NOMO-1 treated with DMSO at 0.1 percent for 48 hours (cell line): Measurements from ENCODE around the gene ULK4.
"Not testable (repeated sequence)": the region's sequence is repeated elsewhere in the genome, so short reads cannot be mapped to it uniquely, and the experiment has no call there.

ENCODE experiments used
- DNase-seq: peaks from one replicate; lab custom pipeline; 2025; ENCODE audit not compliant: unreplicated experiment; lab: John Stamatoyannopoulos, UW

Gene ULK4

DNA sequence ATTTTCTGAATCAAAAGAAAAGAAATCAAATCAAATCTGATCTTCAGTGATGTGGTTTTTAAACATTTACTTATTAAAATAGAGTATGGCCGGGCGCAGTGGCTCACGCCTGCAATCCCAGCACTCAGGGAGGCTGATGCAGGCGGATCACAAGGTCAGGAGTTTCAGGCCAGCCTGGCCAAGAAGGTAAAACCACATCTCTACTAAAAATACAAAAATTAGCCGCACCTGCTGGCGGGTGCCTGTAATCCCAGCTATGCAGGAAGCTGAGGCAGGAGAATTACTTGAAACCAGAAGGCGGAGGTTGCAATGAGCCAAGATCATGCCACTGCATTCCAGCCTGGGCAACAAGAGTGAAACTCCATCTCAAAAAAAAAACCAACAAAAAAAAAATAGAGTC is 169.1 kb downstream of the ULK4 start:
- no peak for DNase-seq

DNA sequence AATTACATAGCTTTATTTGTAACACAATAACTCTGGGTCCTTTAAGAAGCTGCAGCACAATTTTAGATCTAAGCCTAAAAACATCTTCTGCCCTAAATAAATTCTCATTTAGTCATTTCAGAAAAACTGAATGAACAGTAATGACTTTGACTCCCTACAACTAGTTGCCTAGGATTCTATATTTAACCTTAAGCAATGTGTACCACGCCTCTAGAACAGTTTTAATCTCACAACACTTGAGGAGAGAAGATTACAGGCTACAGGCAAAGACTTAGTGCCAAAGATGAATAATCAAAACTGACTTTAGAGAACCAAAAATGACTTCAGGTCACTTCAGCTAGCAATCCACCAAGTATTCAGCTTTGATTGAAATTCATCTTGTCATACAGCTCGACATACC is 192.8 kb downstream of the ULK4 start:
- DNase-seq, result no peak

DNA sequence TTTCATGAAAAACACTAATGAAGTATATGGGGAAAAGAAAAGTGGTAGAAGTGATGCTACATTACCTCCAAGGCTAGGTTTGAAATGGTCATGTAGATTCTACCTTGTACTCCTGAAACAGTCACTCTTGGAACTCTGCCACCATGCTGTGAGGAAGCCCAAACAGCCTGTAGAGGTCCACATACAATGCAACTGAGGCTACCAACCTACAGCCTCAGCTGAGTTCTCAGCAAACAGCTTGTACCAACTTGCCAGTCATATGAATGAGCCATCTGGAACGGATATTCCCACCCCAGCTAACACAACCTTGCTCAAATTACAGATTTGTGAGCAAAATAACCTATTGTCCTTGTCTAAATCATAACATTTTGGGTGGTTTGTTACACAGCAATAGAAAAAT is 193.5 kb downstream of the ULK4 start:
- no peak for DNase-seq

DNA sequence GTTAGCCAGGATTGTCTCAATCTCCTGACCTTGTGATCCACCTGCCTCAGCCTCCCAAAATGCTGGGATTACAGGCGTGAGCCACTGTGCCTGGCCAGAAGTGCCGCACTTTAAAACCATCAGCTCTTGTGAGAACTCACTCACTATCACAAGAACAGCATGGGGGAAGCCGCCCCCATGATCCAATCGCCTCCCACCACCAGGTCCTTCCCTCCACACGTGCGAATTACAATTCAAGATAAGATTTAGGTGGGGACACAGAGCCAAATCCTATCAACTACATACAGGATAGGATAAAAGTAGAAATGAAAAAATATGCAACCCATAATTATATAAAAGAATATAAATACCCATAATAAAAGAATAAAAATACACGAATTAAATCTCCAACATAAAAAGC is 199.0 kb downstream of the ULK4 start:
- DNase-seq, result not testable (repeated sequence)

DNA sequence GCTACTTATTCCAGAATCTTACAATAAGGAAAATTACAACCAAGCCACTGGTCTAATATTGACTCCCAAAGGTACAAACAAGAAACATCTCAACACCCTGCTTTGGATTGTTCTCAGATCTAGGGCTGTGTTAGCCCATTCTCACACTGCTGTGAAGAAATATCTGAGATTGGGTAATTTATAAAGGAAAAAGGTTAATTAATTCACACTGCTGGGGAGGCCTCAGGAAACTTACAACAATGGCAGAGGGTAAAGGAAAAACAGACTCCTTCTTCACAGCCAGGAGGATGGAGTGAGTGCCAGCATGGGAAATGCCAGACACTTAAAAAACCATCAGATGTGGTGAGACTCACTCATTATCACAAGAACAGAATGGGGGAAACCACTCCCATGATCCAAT is 208.3 kb downstream of the ULK4 start:
- no peak for DNase-seq

GRCh38 chr3:41751597-41751996 is 210.3 kb downstream of the ULK4 start:
- DNase-seq, result no peak

- no peak for DNase-seq
These were observed 211.9 kb downstream of the ULK4 start for GRCh38 chr3:41749988-41750387.

DNA sequence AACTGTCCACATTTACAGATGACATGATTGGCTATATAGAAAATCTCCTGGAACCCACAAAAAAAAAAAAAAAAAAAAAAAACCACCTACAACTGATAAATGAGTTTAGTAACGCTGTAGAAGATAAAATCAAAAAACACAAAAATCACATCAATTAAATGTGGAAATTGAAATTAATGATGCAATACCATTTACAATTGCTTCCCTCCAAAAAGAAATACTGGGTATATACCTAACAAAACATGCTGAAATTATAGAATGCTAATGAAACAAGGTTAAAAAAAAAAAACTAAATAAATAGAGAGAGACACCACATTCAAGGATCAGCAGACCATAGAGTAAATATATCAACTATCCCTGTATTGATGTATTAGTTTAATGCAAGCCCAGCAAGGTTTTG is 215.7 kb downstream of the ULK4 start:
- no peak for DNase-seq

- DNase-seq, result no peak
These were observed 219.8 kb downstream of the ULK4 start for GRCh38 chr3:41742121-41742520.

DNA sequence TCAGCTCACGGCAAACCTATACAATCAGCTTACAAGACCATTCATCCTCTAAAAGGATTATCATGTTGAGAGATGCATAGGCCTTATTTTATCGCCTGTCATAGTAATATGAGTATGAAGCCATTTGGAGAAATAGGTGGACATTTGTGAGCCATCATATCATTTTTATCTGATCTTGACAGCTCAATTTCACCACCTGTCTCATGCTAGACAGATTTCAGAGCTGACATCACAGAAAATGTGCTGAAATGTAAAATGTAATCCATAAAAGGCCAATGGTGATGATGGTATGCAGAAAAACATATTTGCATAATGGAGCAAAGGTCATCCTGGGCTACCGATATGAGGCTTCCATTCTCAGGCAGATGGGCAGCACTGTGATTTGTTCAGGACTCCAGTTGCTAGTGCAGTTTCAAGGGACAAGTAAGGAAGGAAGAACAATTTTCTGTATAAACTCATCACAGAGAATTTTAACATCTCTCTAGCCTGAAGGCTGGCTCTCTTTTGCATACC is 221.5 kb downstream of the ULK4 start:
- DNase-seq, result no peak

- DNase-seq, result no peak
These were observed 235.0 kb downstream of the ULK4 start for GRCh38 chr3:41726891-41727290.

- DNase-seq, result no peak
These were observed 244.3 kb downstream of the ULK4 start for GRCh38 chr3:41717641-41718040.

GRCh38 chr3:41716471-41716870 is 245.4 kb downstream of the ULK4 start:
- no peak for DNase-seq

DNA sequence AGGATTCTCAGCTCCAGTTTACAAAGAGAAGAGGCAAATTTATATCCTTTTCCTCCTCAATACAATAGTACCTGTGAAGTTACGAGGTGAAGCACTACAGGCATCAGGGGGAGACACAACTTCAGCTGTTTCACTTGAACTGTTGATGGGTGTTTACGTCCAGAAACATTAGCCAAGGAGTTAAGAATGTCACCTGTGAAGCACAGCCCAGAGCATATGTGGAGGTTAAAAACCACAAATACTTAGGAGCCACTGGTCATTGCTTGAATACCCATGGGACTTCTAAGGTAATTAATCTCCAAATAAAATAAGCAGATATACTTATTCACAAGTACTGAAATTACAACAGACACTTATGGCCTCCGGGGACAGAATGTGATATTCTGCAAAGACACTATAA is 246.5 kb downstream of the ULK4 start:
- DNase-seq, result no peak

DNA sequence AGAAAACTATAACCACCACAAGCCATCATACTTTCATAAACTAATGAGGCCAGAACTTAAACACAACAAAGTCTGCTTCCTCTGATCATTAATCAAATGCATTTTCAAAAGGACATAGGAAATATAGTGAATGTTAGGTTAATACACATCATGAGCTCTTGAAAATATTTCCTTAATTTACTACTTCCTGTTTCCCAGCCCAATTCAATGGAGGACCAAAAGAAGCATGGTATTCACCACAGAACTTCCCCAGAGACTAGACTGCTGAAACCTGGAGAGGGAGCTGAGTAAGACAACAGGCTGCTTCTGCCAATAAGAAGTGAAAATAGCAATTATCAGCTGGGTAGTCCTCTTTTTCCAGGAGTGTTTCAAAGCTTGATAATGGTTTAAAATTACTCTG is 250.3 kb downstream of the ULK4 start:
- peak; percentile 8 for DNase-seq

DNA sequence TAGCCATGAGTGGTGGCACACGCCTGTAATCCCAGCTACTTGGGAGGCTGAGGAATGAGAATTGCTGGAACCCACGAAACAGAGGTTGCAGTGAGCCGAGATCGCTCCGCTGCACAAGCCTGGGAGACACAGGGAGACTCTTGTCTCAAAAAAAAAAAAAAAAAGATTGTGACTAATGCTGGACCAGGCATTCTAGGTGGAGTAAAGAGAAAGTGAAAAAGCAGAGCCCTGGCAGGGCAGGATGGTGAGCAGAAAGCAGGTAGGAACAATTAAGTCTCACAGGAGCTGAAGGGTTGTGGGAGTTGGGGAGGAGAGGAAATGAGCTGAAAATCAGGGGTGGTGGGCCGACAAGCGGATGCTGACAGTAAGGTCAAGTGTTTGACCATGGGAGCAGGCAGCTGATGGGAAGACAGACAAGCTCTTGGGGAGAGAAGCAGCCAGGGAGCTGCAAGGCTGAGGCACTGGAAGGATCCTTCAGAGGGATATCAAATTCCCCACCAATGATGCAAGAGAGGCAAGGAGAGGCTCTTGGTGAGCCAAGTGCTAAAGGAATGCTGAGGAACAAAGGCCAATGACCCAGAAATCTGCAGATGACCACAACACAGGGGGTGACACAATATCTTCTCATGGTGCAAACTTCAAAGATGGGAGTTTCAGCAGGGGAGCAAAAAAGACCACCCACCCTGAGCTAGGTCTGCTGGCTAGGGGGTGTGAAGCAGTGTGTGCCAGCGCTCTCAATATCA is 251.1 kb downstream of the ULK4 start:
- no peak for DNase-seq

GRCh38 chr3:41709213-41709612 is 252.7 kb downstream of the ULK4 start:
- DNase-seq, result not testable (repeated sequence)

- DNase-seq, result no peak
These were observed 253.7 kb downstream of the ULK4 start for GRCh38 chr3:41708176-41708575.

- no peak for DNase-seq
These were observed 256.0 kb downstream of the ULK4 start for GRCh38 chr3:41705893-41706292.

DNA sequence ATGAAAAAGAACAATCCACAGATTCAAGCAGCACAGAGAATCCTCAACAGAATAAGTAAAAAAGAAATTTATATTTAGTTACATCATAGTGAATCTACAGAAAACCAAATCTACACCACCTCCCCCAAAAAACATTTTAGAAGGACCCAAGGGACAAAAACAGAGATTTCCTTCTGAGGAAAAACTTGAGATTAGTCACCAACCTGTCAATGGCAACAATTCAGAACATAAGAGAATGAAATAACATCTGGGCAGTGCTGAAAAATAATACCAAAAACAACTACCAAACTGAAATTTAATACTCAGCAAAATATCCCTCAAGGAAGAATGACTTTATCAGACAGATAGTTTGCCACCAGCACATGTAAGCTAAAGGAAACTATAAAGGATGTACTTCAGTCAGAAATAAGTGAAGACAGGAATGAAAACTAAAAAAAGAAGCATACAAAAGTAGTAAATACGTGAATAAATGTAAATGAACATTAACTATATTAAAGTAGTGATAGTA is 260.7 kb downstream of the ULK4 start:
- DNase-seq, result no peak

- DNase-seq, result no peak
These were observed 261.7 kb downstream of the ULK4 start for GRCh38 chr3:41700155-41700554.

- DNase-seq, result no peak
These were observed 263.0 kb downstream of the ULK4 start for GRCh38 chr3:41698898-41699297.

GRCh38 chr3:41697702-41698101 is 264.2 kb downstream of the ULK4 start:
- DNase-seq, result no peak
